Loucy (cell line): Measurements from ENCODE around the gene SCAPER.

ENCODE experiments used
- CTCF ChIP-seq: fragments of 200-600 bp; sonication (generic); conservative IDR thresholded peaks from 2 replicates; pipeline ENCODE4 v1.5.1; 2014; ENCODE audit warnings: mild to moderate bottlenecking, antibody characterized with exemption, low read length
- EZH2phosphoT487 ChIP-seq: fragments of 200-600 bp; IDR thresholded peaks from 2 replicates; pipeline ENCODE4 v1.6.1; 2018; ENCODE audit warnings: antibody characterized with exemption, mild to moderate bottlenecking, moderate library complexity, borderline replicate concordance

DNA sequence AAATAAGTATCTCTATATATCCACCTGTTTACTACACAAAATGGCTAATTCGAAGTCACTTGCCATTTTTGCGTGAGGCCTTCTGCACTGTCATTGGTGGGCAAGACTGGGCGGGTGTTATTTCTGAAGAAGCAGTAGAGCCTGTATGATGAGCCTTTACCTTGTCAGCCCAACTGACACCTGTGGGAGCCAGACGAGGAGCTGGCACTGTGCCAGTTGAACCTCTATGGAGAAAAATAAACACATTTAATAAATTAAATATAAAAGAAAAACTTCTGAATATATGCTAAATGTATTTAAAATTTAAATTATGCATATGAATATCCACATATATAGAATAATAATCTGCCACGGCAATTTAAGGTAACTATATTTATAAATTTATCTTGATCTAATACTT is 109.9 kb downstream of the SCAPER start:
- TF ChIP-seq CTCF (no peak), EZH2phosphoT487 (no peak)
